KMS-11 (cell line): Measurements from ENCODE around the gene CXCL6.

Experiments used
- H2AFZ ChIP-seq: fragments of 200-600 bp; sonication (generic); 2 replicates; pipeline ENCODE4 v1.6.1; 2016; ENCODE audit warnings: antibody characterized with exemption, mixed run types, low read depth
- H3K27ac ChIP-seq: fragments of 200-600 bp; sonication (generic); 2 replicates; pipeline ENCODE4 v1.6.1; 2016; ENCODE audit warnings: mild to moderate bottlenecking, mixed run types
- H3K27me3 ChIP-seq: fragments of 200-600 bp; sonication (generic); 2 replicates; pipeline ENCODE4 v1.6.1; 2017; ENCODE audit warnings: mild to moderate bottlenecking, low read depth, mixed run types, moderate library complexity; ENCODE audit not compliant: insufficient read depth
- H3K36me3 ChIP-seq: fragments of 200-600 bp; sonication (generic); 2 replicates; pipeline ENCODE4 v1.6.1; 2017; ENCODE audit warnings: mild to moderate bottlenecking, mixed run types; ENCODE audit not compliant: insufficient read depth
- H3K4me1 ChIP-seq: fragments of 200-600 bp; sonication (generic); 2 replicates; pipeline ENCODE4 v1.6.1; 2016; ENCODE audit warnings: mild to moderate bottlenecking, low read depth, mixed run types; ENCODE audit not compliant: poor library complexity, severe bottlenecking
- H3K4me2 ChIP-seq: fragments of 200-600 bp; sonication (generic); 2 replicates; pipeline ENCODE4 v1.7.0; 2016; ENCODE audit warnings: mild to moderate bottlenecking, mixed run types
- H3K4me3 ChIP-seq: fragments of 200-600 bp; sonication (generic); IDR thresholded peaks from 2 replicates; pipeline ENCODE4 v1.6.1; 2017; ENCODE audit warnings: low read depth, low read length, mixed read lengths; ENCODE audit not compliant: insufficient read depth
- H3K79me2 ChIP-seq: fragments of 200-600 bp; sonication (generic); 2 replicates; pipeline ENCODE4 v1.6.1; 2016; ENCODE audit warnings: low read depth, mixed run types; ENCODE audit not compliant: insufficient read depth
- H3K9ac ChIP-seq: fragments of 200-600 bp; sonication (generic); 2 replicates; pipeline ENCODE4 v1.6.1; 2016; ENCODE audit warnings: mild to moderate bottlenecking, mixed run types
- H4K20me1 ChIP-seq: fragments of 200-600 bp; sonication (generic); 2 replicates; pipeline ENCODE4 v1.6.1; 2016; ENCODE audit warnings: mild to moderate bottlenecking, mixed run types; ENCODE audit not compliant: insufficient read depth
- CTCF ChIP-seq: fragments of 200-600 bp; sonication (generic); conservative IDR thresholded peaks from 2 replicates; pipeline ENCODE4 v1.6.1; 2017; ENCODE audit warnings: low read depth, mild to moderate bottlenecking, antibody characterized with exemption, low read length, moderate library complexity, mixed read lengths

CXCL6 gene

GRCh38 chr4:73821325-73821724 is 15.2 kb upstream of the CXCL6 start:
- Histone ChIP-seq H3K27ac (no peak overlapping the region), H3K9ac (no peak overlapping the region), H3K36me3 (no peaks in the 10 kb centered on the region), H3K79me2 (no peaks in the 10 kb centered on the region), H4K20me1 (no peaks in the 10 kb centered on the region), H3K4me3 (no peak overlapping the region), H3K4me1 (peaks cover 29% of the 10 kb centered on the region), H2AFZ (no peak overlapping the region), H3K27me3 (no peaks in the 10 kb centered on the region), H3K4me2 (no peak overlapping the region)
- TF ChIP-seq CTCF: no peak

GRCh38 chr4:73822389-73822788 is 14.1 kb upstream of the CXCL6 start:
- Histone ChIP-seq H3K27ac (no peak overlapping the region), H3K36me3 (no peaks in the 10 kb centered on the region), H2AFZ (no peak overlapping the region), H3K4me1 (peaks cover 18% of the 10 kb centered on the region), H4K20me1 (no peaks in the 10 kb centered on the region), H3K9ac (no peak overlapping the region), H3K27me3 (no peaks in the 10 kb centered on the region), H3K79me2 (no peaks in the 10 kb centered on the region), H3K4me3 (no peak overlapping the region), H3K4me2 (no peak overlapping the region)
- no peak for TF ChIP-seq CTCF

- H3K79me2 ChIP-seq: no peaks in the 10 kb centered on the region
These were observed 13.5 kb upstream of the CXCL6 start for GRCh38 chr4:73822812-73823504.

GRCh38 chr4:73823760-73824159 is 12.7 kb upstream of the CXCL6 start:
- H3K9ac ChIP-seq: no peak overlapping the region

More at GRCh38 chr4:73822812-73823504, 13.5 kb upstream of the CXCL6 start:
- Histone ChIP-seq H3K36me3 (no peaks in the 10 kb centered on the region), H3K9ac (no peak overlapping the region), H3K27me3 (no peaks in the 10 kb centered on the region), H3K4me3 (no peak overlapping the region), H3K27ac (no peak overlapping the region), H2AFZ (no peak overlapping the region), H3K4me1 (peaks cover 13% of the 10 kb centered on the region), H4K20me1 (no peaks in the 10 kb centered on the region), H3K4me2 (no peak overlapping the region)
- TF ChIP-seq CTCF: no peak

More at GRCh38 chr4:73823760-73824159, 12.7 kb upstream of the CXCL6 start:
- H3K4me1 ChIP-seq: peaks cover 5% of the 10 kb centered on the region
- no peaks in the 10 kb centered on the region for H3K27me3 ChIP-seq
- H3K4me3 ChIP-seq: no peak overlapping the region
- no peaks in the 10 kb centered on the region for H4K20me1 ChIP-seq
- TF ChIP-seq CTCF: no peak
- no peak overlapping the region for H3K27ac ChIP-seq
- no peak overlapping the region for H3K4me2 ChIP-seq
- H3K36me3 ChIP-seq: no peaks in the 10 kb centered on the region
- H3K79me2 ChIP-seq: no peaks in the 10 kb centered on the region
- H2AFZ ChIP-seq: no peak overlapping the region
